Upper lobe of left lung (tissue), 6 donors: ENCODE data around the gene PHF20. TPM values are rescaled to one million over a fixed set of nuclear protein-coding genes. Genes with fewer than 3 reads are reported as not detected.

Experiments used
- ATAC-seq, 2 donors: fragments of 200-7000 bp; cut with Tn5 transposase; one replicate each; pipeline ENCODE4 v1.9.1; 2022; ENCODE audit warnings: mild to moderate bottlenecking in 2 of 2, moderate library complexity in 2 of 2; ENCODE audit not compliant: low FRiP score in 2 of 2
- DNase-seq, 2 donors: peaks; one replicate each; pipeline ENCODE4 v3.0.0-alpha.2; 2019 to 2020
- H3K27ac ChIP-seq, 4 donors: fragments of 200-600 bp; sonication (generic); one replicate each; pipeline ENCODE4 v1.5.1; 2016 to 2019
- H3K27me3 ChIP-seq, 4 donors: fragments of 200-600 bp; sonication (generic); one replicate each; pipeline ENCODE4 v1.5.1; 2017 to 2019
- H3K36me3 ChIP-seq, 4 donors: fragments of 200-600 bp; sonication (generic); one replicate each; pipeline ENCODE4 v1.5.1; 2016 to 2019
- H3K4me1 ChIP-seq, 4 donors: fragments of 200-600 bp; sonication (generic); one replicate each; pipeline ENCODE4 v1.5.1; 2018 to 2019
- H3K4me3 ChIP-seq, 4 donors: fragments of 200-600 bp; sonication (generic); one replicate each; pipeline ENCODE4 v1.5.1; 2017 to 2019; ENCODE audit warnings: mild to moderate bottlenecking in 2 of 4, moderate library complexity in 1 of 4
- H3K9me3 ChIP-seq, 4 donors: fragments of 200-600 bp; sonication (generic); one replicate each; pipeline ENCODE4 v1.5.1; 2018 to 2019
- EP300 ChIP-seq, 4 donors: sonication (generic); formaldehyde crosslinking; IDR thresholded peaks; one replicate each; pipeline ENCODE4 v1.5.1; 2017; ENCODE audit warnings: antibody characterized with exemption in 4 of 4, control low read depth in 2 of 4
- POLR2A ChIP-seq, 4 donors: fragments of 450-650 bp; IDR thresholded peaks; one replicate each; pipeline ENCODE4 v1.5.1; 2016 to 2017; ENCODE audit warnings: antibody characterized with exemption in 4 of 4, mild to moderate bottlenecking in 2 of 4
- POLR2AphosphoS5 ChIP-seq, 2 donors: sonication (generic); formaldehyde crosslinking; IDR thresholded peaks; one replicate each; pipeline ENCODE4 v1.5.1; 2017; ENCODE audit warnings: antibody characterized with exemption in 2 of 2
- WGBS, 2 donors: methylation state at CpG; one replicate each; pipeline ENCODE4 v1.1.5; 2017 to 2018; 5-methylcytosine and 5-hydroxymethylcytosine counted together
- total RNA-seq, 6 donors: library from RNA; depleted of rRNA in 4 of 6; stranded (reverse); fragments of >200 nt in 4 of 6; gene quantifications; one replicate each; pipeline versions ENCODE4 v1.1.0 to v1.2.1, GENCODE V29; 2016 to 2021
- TF ChIP-seq, protein P1 (sequence below), 6 experiments: fragments of 450-650 bp in 4 of 6; fragments of 200-600 bp in 2 of 6; sonication (generic) in 2 of 6; IDR thresholded peaks; one replicate each; pipeline ENCODE4 v1.5.1; 2016 to 2019; ENCODE audit warnings: antibody characterized with exemption in 6 of 6
- donor health status: DM: no; HTN: no; CAD: no; lungs with moderate emphysema.
- donor health status: DM: no; HTN: yes; CAD: no; lungs with severe emphysema.

PHF20 gene
- total RNA-seq, 6 donors from 2014 or later: 29.9 to 65.9 (median 42.5) TPM

DNA sequence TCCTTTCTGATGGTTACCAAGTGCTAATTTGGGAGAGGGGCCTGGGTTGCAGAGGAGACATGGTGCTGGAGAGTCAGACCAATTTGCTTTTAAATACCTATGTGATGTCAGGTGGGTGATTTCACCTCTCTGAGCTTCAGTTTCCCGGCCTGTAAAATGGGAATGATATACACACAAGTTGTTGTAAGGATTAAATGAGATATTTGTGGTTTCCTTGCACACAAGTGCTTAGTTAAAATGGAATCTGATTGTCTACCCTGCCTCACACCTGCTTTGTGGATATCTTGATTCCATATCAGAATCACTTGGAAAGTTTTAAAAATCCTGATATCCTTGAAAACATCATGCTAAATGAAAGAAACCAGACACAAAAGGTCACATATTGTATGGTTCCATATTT, 138.0 kb downstream of the PHF20 start:
- DNase-seq (no peak), ATAC-seq (no peak)
- TF ChIP-seq EP300 (IDR thresholded peaks at IDR 0.05): no peak
- no peak for TF ChIP-seq POLR2AphosphoS5 (IDR thresholded peaks at IDR 0.05)
- TF ChIP-seq, protein P1, sequence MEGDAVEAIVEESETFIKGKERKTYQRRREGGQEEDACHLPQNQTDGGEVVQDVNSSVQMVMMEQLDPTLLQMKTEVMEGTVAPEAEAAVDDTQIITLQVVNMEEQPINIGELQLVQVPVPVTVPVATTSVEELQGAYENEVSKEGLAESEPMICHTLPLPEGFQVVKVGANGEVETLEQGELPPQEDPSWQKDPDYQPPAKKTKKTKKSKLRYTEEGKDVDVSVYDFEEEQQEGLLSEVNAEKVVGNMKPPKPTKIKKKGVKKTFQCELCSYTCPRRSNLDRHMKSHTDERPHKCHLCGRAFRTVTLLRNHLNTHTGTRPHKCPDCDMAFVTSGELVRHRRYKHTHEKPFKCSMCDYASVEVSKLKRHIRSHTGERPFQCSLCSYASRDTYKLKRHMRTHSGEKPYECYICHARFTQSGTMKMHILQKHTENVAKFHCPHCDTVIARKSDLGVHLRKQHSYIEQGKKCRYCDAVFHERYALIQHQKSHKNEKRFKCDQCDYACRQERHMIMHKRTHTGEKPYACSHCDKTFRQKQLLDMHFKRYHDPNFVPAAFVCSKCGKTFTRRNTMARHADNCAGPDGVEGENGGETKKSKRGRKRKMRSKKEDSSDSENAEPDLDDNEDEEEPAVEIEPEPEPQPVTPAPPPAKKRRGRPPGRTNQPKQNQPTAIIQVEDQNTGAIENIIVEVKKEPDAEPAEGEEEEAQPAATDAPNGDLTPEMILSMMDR (IDR thresholded peaks at IDR 0.05): no peak
- no peak for TF ChIP-seq POLR2A (IDR thresholded peaks at IDR 0.05)
- no peak overlapping the region for H3K27ac ChIP-seq
- H3K9me3 ChIP-seq: no peaks in the 10 kb centered on the region
- peaks cover 5 to 53% (median 20%) of the 10 kb centered on the region in 4 donors for H3K36me3 ChIP-seq
- H3K27me3 ChIP-seq: no peaks in the 10 kb centered on the region
- 100% methylated on average over 1 of the region's 1 CpG for WGBS, 2 donors
- H3K4me3 ChIP-seq: no peak overlapping the region
- H3K4me1 ChIP-seq: peaks cover 0 to 10% (median 3%) of the 10 kb centered on the region in 4 donors

DNA sequence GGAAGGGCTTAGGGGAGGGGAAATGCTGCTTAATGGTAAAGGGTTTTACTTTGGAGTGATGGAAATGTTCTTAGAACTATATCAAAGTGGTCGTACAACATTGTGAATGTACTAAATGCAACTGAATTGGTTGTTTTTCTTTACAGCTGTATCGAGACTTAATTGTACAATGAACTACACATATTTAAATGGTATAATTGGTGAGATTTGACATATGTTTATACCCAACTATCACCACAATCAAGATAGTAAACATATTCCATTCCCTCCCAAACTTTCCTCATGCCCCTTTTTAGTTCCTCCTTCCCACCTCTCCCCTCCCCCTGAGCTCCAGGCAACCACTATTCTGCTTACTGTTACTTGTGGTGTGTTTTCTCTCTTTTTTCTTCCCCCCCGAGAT, 138.4 kb downstream of the PHF20 start:
- no peak for DNase-seq
- Histone ChIP-seq H3K27me3 (no peaks in the 10 kb centered on the region), H3K4me3 (no peak overlapping the region), H3K36me3 (peaks cover 5 to 53% (median 24%) of the 10 kb centered on the region in 4 donors), H3K27ac (no peak overlapping the region), H3K4me1 (peaks cover 0 to 10% (median 3%) of the 10 kb centered on the region in 4 donors), H3K9me3 (no peaks in the 10 kb centered on the region)
- 95% methylated on average over 3 of the region's 3 CpGs for WGBS, 2 donors
- TF ChIP-seq, protein P1 (IDR thresholded peaks at IDR 0.05): no peak
- TF ChIP-seq EP300 (IDR thresholded peaks at IDR 0.05) (no peak), POLR2A (IDR thresholded peaks at IDR 0.05) (no peak), POLR2AphosphoS5 (IDR thresholded peaks at IDR 0.05) (no peak)
- ATAC-seq: no peak

DNA sequence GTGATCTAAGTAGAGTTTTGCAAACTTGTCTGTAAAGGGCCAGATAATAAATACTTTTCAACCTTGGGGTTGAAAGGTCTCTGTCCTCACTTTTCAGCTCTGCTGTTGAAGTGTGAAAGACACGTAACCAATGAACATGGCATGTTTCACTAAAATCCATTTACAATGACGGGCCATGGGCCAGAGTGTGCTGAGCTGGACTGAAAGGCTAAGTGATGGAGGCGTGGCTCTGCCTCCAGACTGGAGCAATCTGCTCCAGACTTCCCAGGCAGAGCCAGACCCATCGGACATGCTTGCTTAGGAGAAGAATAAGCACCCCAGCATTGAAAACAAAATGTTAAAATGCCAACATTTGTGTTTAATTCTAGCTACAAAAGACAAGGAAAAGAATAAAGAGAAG, 141.1 kb downstream of the PHF20 start:
- Histone ChIP-seq H3K36me3 (peaks cover 9 to 73% (median 44%) of the 10 kb centered on the region in 4 donors), H3K4me3 (no peak overlapping the region), H3K27me3 (no peaks in the 10 kb centered on the region), H3K27ac (no peak overlapping the region), H3K9me3 (no peaks in the 10 kb centered on the region), H3K4me1 (no peaks in the 10 kb centered on the region)
- TF ChIP-seq EP300 (IDR thresholded peaks at IDR 0.05): no peak
- 84 to 90% methylated on average over 4 of the region's 4 CpGs for WGBS, 2 donors
- DNase-seq (no peak), ATAC-seq (no peak)

DNA sequence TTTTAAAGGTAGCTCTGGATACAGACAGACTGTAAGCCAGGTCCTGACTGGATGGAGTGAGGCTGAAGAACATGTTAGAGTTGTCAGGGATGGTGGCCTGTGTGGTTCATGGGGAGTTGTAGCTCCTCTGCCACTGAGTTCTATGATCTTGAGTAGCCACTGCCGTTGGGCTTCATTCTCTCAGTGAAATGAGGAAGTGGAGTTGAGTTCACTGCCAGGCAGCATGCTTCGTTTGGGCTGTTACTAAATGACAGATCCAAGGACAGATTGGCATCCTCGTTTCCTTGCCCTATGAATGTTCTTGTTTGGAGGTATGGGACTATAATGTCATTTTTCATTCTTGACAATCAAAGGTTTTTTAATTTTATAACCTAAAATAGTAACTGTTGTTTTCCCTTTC, 145.3 kb downstream of the PHF20 start:
- H3K27ac ChIP-seq: no peak overlapping the region
- no peaks in the 10 kb centered on the region for H3K4me1 ChIP-seq
- H3K9me3 ChIP-seq: no peaks in the 10 kb centered on the region
- DNase-seq (no peak), ATAC-seq (no peak)
- TF ChIP-seq, protein P1 (IDR thresholded peaks at IDR 0.05): no peak
- no peak for TF ChIP-seq POLR2A (IDR thresholded peaks at IDR 0.05)
- TF ChIP-seq EP300 (IDR thresholded peaks at IDR 0.05): no peak
- no peak for TF ChIP-seq POLR2AphosphoS5 (IDR thresholded peaks at IDR 0.05)
- WGBS, 2 donors: 50 to 58% methylated on average over 3 of the region's 3 CpGs
- peaks cover 9 to 91% (median 60%) of the 10 kb centered on the region in 4 donors for H3K36me3 ChIP-seq
- H3K4me3 ChIP-seq: no peak overlapping the region
- no peaks in the 10 kb centered on the region for H3K27me3 ChIP-seq

DNA sequence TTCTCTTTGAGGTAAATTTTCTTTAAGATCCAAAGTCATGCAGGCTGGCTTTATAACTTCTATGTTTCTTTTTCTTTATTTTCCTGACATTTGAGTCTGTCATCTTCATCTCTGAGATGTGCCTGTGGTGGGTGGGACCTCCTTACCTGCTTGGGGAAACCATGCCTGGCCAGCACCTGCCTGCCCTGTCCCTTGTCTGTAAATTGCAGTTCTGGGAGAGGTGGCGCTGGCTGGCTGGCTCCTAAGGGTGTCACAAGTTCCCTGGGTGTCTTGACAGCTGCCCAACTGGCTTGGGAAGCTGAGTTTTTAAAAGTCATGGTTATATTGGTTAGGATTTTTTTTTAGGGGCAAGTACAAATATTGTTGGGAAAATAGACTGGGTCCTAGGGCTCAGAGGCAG, 146.2 kb downstream of the PHF20 start:
- DNase-seq (no peak), ATAC-seq (no peak)
- TF ChIP-seq EP300 (IDR thresholded peaks at IDR 0.05): no peak
- no peak for TF ChIP-seq POLR2A (IDR thresholded peaks at IDR 0.05)
- TF ChIP-seq, protein P1 (IDR thresholded peaks at IDR 0.05): no peak
- TF ChIP-seq POLR2AphosphoS5 (IDR thresholded peaks at IDR 0.05): no peak
- Histone ChIP-seq H3K4me1 (no peaks in the 10 kb centered on the region), H3K9me3 (no peaks in the 10 kb centered on the region), H3K4me3 (no peak overlapping the region), H3K36me3 (peaks cover 9 to 83% (median 59%) of the 10 kb centered on the region in 4 donors), H3K27me3 (no peaks in the 10 kb centered on the region), H3K27ac (no peak overlapping the region)
- 100% methylated on average over 1 of the region's 1 CpG for WGBS, 2 donors
